GM12878 (cell line): ENCODE data around the gene PABPC1L2A. TPM values are rescaled to one million over a fixed set of nuclear protein-coding genes. Genes with fewer than 3 reads are reported as not detected.

Experiments
- ATAC-seq: fragments of 200-7000 bp; cut with Tn5 transposase; 3 replicates; pipeline ENCODE4 v1.9.1; 2020; ENCODE audit warnings: mild to moderate bottlenecking, moderate library complexity
- BruUV-seq: library from RNA; stranded (reverse); fragments of 400-500 nt; replicated peaks from 2 replicates; lab custom pipeline; 2021; lab: Mats Ljungman, UMichigan
- CTCF ChIA-PET: fragments of 300-600 bp; sonication (Branson Sonifier 250); formaldehyde crosslinking; extraction: SDS; loops from one replicate; lab custom pipeline; 2021; ENCODE audit warnings: inconsistent platforms; lab: Yijun Ruan, JAX
- POLR2A ChIA-PET: fragments of 350-600 bp; formaldehyde crosslinking; extraction: SDS; loops from one replicate; lab custom pipeline; 2021; ENCODE audit warnings: inconsistent platforms; lab: Charles Lee
- RAD21 ChIA-PET: fragments of 300-600 bp; sonication (Branson Sonifier 250); formaldehyde crosslinking; loops from one replicate; lab custom pipeline; 2023; ENCODE audit warnings: antibody characterized with exemption; ENCODE audit not compliant: unreplicated experiment; lab: Charles Lee
- SMC1A ChIA-PET: fragments of 300-600 bp; sonication (Branson Sonifier 250); formaldehyde crosslinking; loops from one replicate; lab custom pipeline; 2023; ENCODE audit not compliant: unreplicated experiment, uncharacterized antibody; lab: Charles Lee
- DNase-seq: peaks from one replicate; pipeline ENCODE4 v3.0.0-alpha.2; 2011; ENCODE audit warnings: low read depth, low spot score
- FAIRE-seq: peaks from 3 replicates; lab custom pipeline; 2011; peaks lifted over from hg19 to GRCh38; lab: Jason Lieb, UNC
- H2AFZ ChIP-seq: 2 replicates; pipeline ENCODE4 v1.6.0; 2011; ENCODE audit warnings: low read depth, low read length, control low read depth; ENCODE audit not compliant: control insufficient read depth
- H3K27ac ChIP-seq: 2 replicates; pipeline ENCODE4 v1.5.1; 2011; ENCODE audit warnings: control low read depth; ENCODE audit not compliant: control insufficient read depth, insufficient read depth
- H3K27me3 ChIP-seq, 2 experiments: replicated peaks in 1 of 2; 2 replicates each; pipeline versions ENCODE4 v1.6.0 to v1.6.1; 2011; ENCODE audit warnings: low read length in 1 of 2; ENCODE audit not compliant: control insufficient read depth in 2 of 2, insufficient read depth in 2 of 2
- H3K36me3 ChIP-seq, 2 experiments: 2 replicates each; pipeline ENCODE4 v1.5.1; 2011; ENCODE audit warnings: low read length in 1 of 2; ENCODE audit not compliant: control insufficient read depth in 2 of 2, insufficient read depth in 2 of 2
- H3K4me1 ChIP-seq: 2 replicates; pipeline ENCODE4 v1.6.1; 2011; ENCODE audit warnings: mild to moderate bottlenecking, low read length, moderate library complexity, mixed read lengths; ENCODE audit not compliant: control insufficient read depth, insufficient read depth
- H3K4me2 ChIP-seq: 2 replicates; pipeline ENCODE4 v1.6.0; 2011; ENCODE audit warnings: control low read depth; ENCODE audit not compliant: control insufficient read depth, insufficient read depth
- H3K4me3 ChIP-seq: fragments of 200-600 bp; sonication (generic); 2 replicates; pipeline ENCODE4 v1.5.1; 2016
- H3K79me2 ChIP-seq: 2 replicates; pipeline ENCODE4 v1.6.0; 2011; ENCODE audit warnings: low read length; ENCODE audit not compliant: control insufficient read depth, insufficient read depth
- H3K9ac ChIP-seq: 2 replicates; pipeline ENCODE4 v1.8.0; 2011; ENCODE audit warnings: low read length, control low read depth, mixed read lengths; ENCODE audit not compliant: control insufficient read depth, insufficient read depth
- H3K9me3 ChIP-seq: replicated peaks from 3 replicates; pipeline ENCODE4 v1.5.1; 2011; ENCODE audit warnings: mild to moderate bottlenecking, low read length; ENCODE audit not compliant: control insufficient read depth, insufficient read depth
- H4K20me1 ChIP-seq: 2 replicates; pipeline ENCODE4 v1.6.0; 2011; ENCODE audit not compliant: control insufficient read depth, insufficient read depth
- BCL3 ChIP-seq: IDR thresholded peaks from 2 replicates; pipeline ENCODE4 v1.6.1; 2011; ENCODE audit warnings: borderline replicate concordance, low read depth, mild to moderate bottlenecking, moderate library complexity, low read length; ENCODE audit not compliant: insufficient read depth, poor library complexity, severe bottlenecking
- MAX ChIP-seq: IDR thresholded peaks from 2 replicates; pipeline ENCODE4 v1.6.1; 2012; ENCODE audit warnings: low read depth, low read length, improper control_type of control experiment
- MYC ChIP-seq: IDR thresholded peaks from 2 replicates; pipeline ENCODE4 v1.6.1; 2011; ENCODE audit warnings: mild to moderate bottlenecking, low read length, moderate library complexity, inconsistent platforms; ENCODE audit not compliant: insufficient read depth, insufficient replicate concordance, insufficient read length, severe bottlenecking
- NR2C2 ChIP-seq: IDR thresholded peaks from 2 replicates; pipeline ENCODE4 v1.6.1; 2011; ENCODE audit warnings: borderline replicate concordance, low read depth; ENCODE audit not compliant: control insufficient read depth, insufficient read length
- NRF1 ChIP-seq: conservative IDR thresholded peaks from 2 replicates; pipeline ENCODE4 v1.6.1; 2011; ENCODE audit warnings: mild to moderate bottlenecking, low read depth, low read length, improper control_type of control experiment
- SMC3 ChIP-seq: IDR thresholded peaks from 2 replicates; pipeline ENCODE4 v1.6.1; 2011; ENCODE audit warnings: low read length, improper control_type of control experiment, borderline replicate concordance
- SREBF2 ChIP-seq: IDR thresholded peaks from 2 replicates; pipeline ENCODE4 v1.6.1; 2012; ENCODE audit warnings: mild to moderate bottlenecking, low read length
- ZNF384 ChIP-seq: IDR thresholded peaks from 2 replicates; pipeline ENCODE4 v1.6.1; 2012; ENCODE audit warnings: low read depth, mild to moderate bottlenecking, low read length, improper control_type of control experiment, borderline replicate concordance
- WGBS: methylation state at CpG from one replicate; pipeline ENCODE4 v1.1.6; 2016; ENCODE audit warnings: low lambda C conversion rate; ENCODE audit not compliant: insufficient replicate concordance, insufficient coverage; ENCODE audit errors: missing lambda C conversion rate; 5-methylcytosine and 5-hydroxymethylcytosine counted together
- in situ Hi-C: fragments of 300-500 bp; cut with MboI; formaldehyde crosslinking; loops from 9 replicates; pipeline ENCODE4 v1.14.3; 2018; ENCODE audit warnings: mixed read lengths
- intact Hi-C: fragments of 100-400 bp; cut with micrococcal nuclease; formaldehyde crosslinking; loops from one replicate; pipeline ENCODE4 v1.14.2; 2022; ENCODE audit not compliant: unreplicated experiment
- polyA plus RNA-seq, 11 experiments: library from polyadenylated mRNA; depleted of rRNA in 4 of 11; unstranded in 6 of 11; stranded (reverse) in 5 of 11; fragments of >200 nt; fragmentation: Nextera tagmentation in 4 of 11; fragmentation: Illumina TruSeq in 1 of 11; extraction: Ambion mirVana in 4 of 11; extraction: Trizol in 1 of 11; gene quantifications; 1 replicate in 1 of 11; 2 replicates in 10 of 11; pipeline versions ENCODE4 v1.2.1 to v1.2.3, GENCODE V29; 2011 to 2016; ENCODE audit warnings: inconsistent platforms in 2 of 11, missing spikeins in 2 of 11, low read depth in 1 of 11
- total RNA-seq, 4 experiments: library from RNA; depleted of rRNA in 3 of 4; stranded (reverse); fragments of >200 nt in 3 of 4; fragmentation: Illumina TruSeq in 1 of 4; extraction: Trizol in 1 of 4; gene quantifications; 2 replicates each; pipeline versions ENCODE4 v1.2.1 to v1.2.3, GENCODE V29; 2013 to 2021
- TF ChIP-seq, protein P1 (sequence below): fragments of 450-650 bp; IDR thresholded peaks from 2 replicates; pipeline ENCODE4 v1.6.1; 2017; ENCODE audit warnings: mild to moderate bottlenecking, low read depth, inconsistent platforms; ENCODE audit not compliant: poor library complexity, severe bottlenecking

The PABPC1L2A gene
- total and polyA plus RNA-seq, 10 of the 15 experiments (the other 5 are each of a cell fraction or from before 2014, with no cell fraction given): not detected

GRCh38 chrX:73069365-73070035 is 9.8 kb downstream of the PABPC1L2A start:
- FAIRE-seq: no peak
- RAD21 ChIA-PET: no interaction called here
- H2AFZ ChIP-seq: no peak overlapping the region
- WGBS: 73% methylated on average over 31 of the region's 31 CpGs
- H3K4me2 ChIP-seq: no peak overlapping the region
- no TSS peak for BruUV-seq
- no peaks in the 10 kb centered on the region for H3K4me1 ChIP-seq
- no peak for DNase-seq
- no peak for ATAC-seq
- POLR2A ChIA-PET: no interaction called here
- no peaks in the 10 kb centered on the region for H3K9me3 ChIP-seq
- in situ Hi-C loops (no loop called here), intact Hi-C loops (no loop called here)
- CTCF ChIA-PET: no interaction called here
- H3K36me3 ChIP-seq: no peaks in the 10 kb centered on the region
- TF ChIP-seq MYC (no peak), MAX (no peak), SMC3 (no peak), NRF1 (no peak), BCL3 (no peak), SREBF2 (no peak), ZNF384 (no peak), NR2C2 (no peak)
- TF ChIP-seq, protein P1, sequence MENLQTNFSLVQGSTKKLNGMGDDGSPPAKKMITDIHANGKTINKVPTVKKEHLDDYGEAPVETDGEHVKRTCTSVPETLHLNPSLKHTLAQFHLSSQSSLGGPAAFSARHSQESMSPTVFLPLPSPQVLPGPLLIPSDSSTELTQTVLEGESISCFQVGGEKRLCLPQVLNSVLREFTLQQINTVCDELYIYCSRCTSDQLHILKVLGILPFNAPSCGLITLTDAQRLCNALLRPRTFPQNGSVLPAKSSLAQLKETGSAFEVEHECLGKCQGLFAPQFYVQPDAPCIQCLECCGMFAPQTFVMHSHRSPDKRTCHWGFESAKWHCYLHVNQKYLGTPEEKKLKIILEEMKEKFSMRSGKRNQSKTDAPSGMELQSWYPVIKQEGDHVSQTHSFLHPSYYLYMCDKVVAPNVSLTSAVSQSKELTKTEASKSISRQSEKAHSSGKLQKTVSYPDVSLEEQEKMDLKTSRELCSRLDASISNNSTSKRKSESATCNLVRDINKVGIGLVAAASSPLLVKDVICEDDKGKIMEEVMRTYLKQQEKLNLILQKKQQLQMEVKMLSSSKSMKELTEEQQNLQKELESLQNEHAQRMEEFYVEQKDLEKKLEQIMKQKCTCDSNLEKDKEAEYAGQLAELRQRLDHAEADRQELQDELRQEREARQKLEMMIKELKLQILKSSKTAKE: no peak
- TF ChIP-seq, all 136 proteins: peak for 0
- no peaks in the 10 kb centered on the region for H3K27me3 ChIP-seq
- H3K79me2 ChIP-seq: no peaks in the 10 kb centered on the region
- no peak overlapping the region for H3K4me3 ChIP-seq
- no peak overlapping the region for H3K9ac ChIP-seq
- no peaks in the 10 kb centered on the region for H4K20me1 ChIP-seq
- SMC1A ChIA-PET: no interaction called here
- H3K27ac ChIP-seq: no peak overlapping the region
